ENCODE data around the gene FGF2. TPM values are rescaled to one million over a fixed set of nuclear protein-coding genes. Genes with fewer than 3 reads are reported as not detected.

The FGF2 gene
- total RNA-seq, 1 experiment from 2014 or later, result not detected

- H2AFZ ChIP-seq (ENCODE audit: low read length), result no peak overlapping the region
- H3K79me2 ChIP-seq (ENCODE audit: low read length), result no peaks in the 10 kb centered on the region
- no peaks in the 10 kb centered on the region for H4K20me1 ChIP-seq (ENCODE audit: insufficient read depth, low read depth, low read length)
- no peak overlapping the region for H3K4me2 ChIP-seq (ENCODE audit: low read depth, low read length, poor library complexity, severe bottlenecking)
- no peak overlapping the region for H3K4me3 ChIP-seq (ENCODE audit: low read length)
- no peak for DNase-seq
- no peaks in the 10 kb centered on the region for H3K36me3 ChIP-seq (ENCODE audit: insufficient read depth, low read length)
- no peaks in the 10 kb centered on the region for H3K9me2 ChIP-seq (replicated peaks; ENCODE audit: insufficient read depth, low read length)
- H3K9ac ChIP-seq (ENCODE audit: low read length), result no peak overlapping the region
- H3K9me3 ChIP-seq (ENCODE audit: low read length), result no peaks in the 10 kb centered on the region
- H3K27ac ChIP-seq (ENCODE audit: low read length), result no peak overlapping the region
- H3K4me1 ChIP-seq (ENCODE audit: low read length), result no peaks in the 10 kb centered on the region
- no peaks in the 10 kb centered on the region for H3K27me3 ChIP-seq (ENCODE audit: low read length)
Observed at GRCh38 chr4:122816476-122816875, 10.2 kb upstream of the FGF2 start.

- no peaks in the 10 kb centered on the region for H3K79me2 ChIP-seq (ENCODE audit: low read length)
- no peak overlapping the region for H3K4me2 ChIP-seq (ENCODE audit: low read depth, low read length, poor library complexity, severe bottlenecking)
- H3K36me3 ChIP-seq (ENCODE audit: insufficient read depth, low read length), result no peaks in the 10 kb centered on the region
- H3K9ac ChIP-seq (ENCODE audit: low read length), result no peak overlapping the region
- H3K27me3 ChIP-seq (ENCODE audit: low read length), result no peaks in the 10 kb centered on the region
- H3K27ac ChIP-seq (ENCODE audit: low read length), result no peak overlapping the region
- H2AFZ ChIP-seq (ENCODE audit: low read length), result no peak overlapping the region
- H4K20me1 ChIP-seq (ENCODE audit: insufficient read depth, low read depth, low read length), result no peaks in the 10 kb centered on the region
- H3K9me2 ChIP-seq (replicated peaks; ENCODE audit: insufficient read depth, low read length), result no peaks in the 10 kb centered on the region
- DNase-seq, result no peak
- no peaks in the 10 kb centered on the region for H3K9me3 ChIP-seq (ENCODE audit: low read length)
- H3K4me3 ChIP-seq (ENCODE audit: low read length), result no peak overlapping the region
- no peaks in the 10 kb centered on the region for H3K4me1 ChIP-seq (ENCODE audit: low read length)
Observed at GRCh38 chr4:122819708-122820449, 6.8 kb upstream of the FGF2 start.

DNA sequence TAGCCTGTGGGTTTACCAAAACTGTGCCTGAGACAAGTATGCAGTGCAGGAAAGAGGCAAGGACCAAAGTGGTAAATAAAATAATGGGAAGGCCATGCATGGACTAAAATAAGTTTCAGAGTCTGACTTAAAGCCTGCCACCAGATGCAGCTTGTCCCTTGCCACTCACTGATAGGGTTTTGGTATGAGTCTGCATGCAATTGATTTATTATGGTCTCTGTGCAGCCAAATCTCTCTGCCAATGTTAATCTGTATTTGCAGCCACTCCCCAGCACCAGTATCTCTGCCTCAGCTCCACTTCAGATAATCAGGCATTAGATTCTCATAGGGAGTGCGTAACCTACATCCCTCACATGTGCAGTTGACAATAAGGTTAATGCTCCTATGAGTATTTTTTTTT, 5.5 kb upstream of the FGF2 start:
- H3K4me1 ChIP-seq (ENCODE audit: low read length), result no peaks in the 10 kb centered on the region
- no peak overlapping the region for H3K4me3 ChIP-seq (ENCODE audit: low read length)
- H3K27ac ChIP-seq (ENCODE audit: low read length), result no peak overlapping the region
- H3K4me2 ChIP-seq (ENCODE audit: low read depth, low read length, poor library complexity, severe bottlenecking), result no peak overlapping the region
- no peaks in the 10 kb centered on the region for H3K79me2 ChIP-seq (ENCODE audit: low read length)
- DNase-seq, result no peak
- H3K27me3 ChIP-seq (ENCODE audit: low read length), result no peaks in the 10 kb centered on the region
- no peaks in the 10 kb centered on the region for H3K9me2 ChIP-seq (replicated peaks; ENCODE audit: insufficient read depth, low read length)
- H3K9me3 ChIP-seq (ENCODE audit: low read length), result no peaks in the 10 kb centered on the region
- no peaks in the 10 kb centered on the region for H3K36me3 ChIP-seq (ENCODE audit: insufficient read depth, low read length)
- no peak overlapping the region for H2AFZ ChIP-seq (ENCODE audit: low read length)
- H3K9ac ChIP-seq (ENCODE audit: low read length), result no peak overlapping the region
- no peaks in the 10 kb centered on the region for H4K20me1 ChIP-seq (ENCODE audit: insufficient read depth, low read depth, low read length)

GRCh38 chr4:122822466-122822865, 4.2 kb upstream of the FGF2 start:
- DNase-seq, result no peak
- peaks cover 4% of the 10 kb centered on the region for H3K4me1 ChIP-seq (ENCODE audit: low read length)
- no peak overlapping the region for H3K9ac ChIP-seq (ENCODE audit: low read length)
- no peak overlapping the region for H2AFZ ChIP-seq (ENCODE audit: low read length)
- H3K4me2 ChIP-seq (ENCODE audit: low read depth, low read length, poor library complexity, severe bottlenecking), result no peak overlapping the region
- H3K27me3 ChIP-seq (ENCODE audit: low read length), result no peaks in the 10 kb centered on the region
- H3K4me3 ChIP-seq (ENCODE audit: low read length), result no peak overlapping the region
- no peaks in the 10 kb centered on the region for H3K36me3 ChIP-seq (ENCODE audit: insufficient read depth, low read length)
- H3K9me2 ChIP-seq (replicated peaks; ENCODE audit: insufficient read depth, low read length), result no peaks in the 10 kb centered on the region
- H3K79me2 ChIP-seq (ENCODE audit: low read length), result no peaks in the 10 kb centered on the region
- no peaks in the 10 kb centered on the region for H4K20me1 ChIP-seq (ENCODE audit: insufficient read depth, low read depth, low read length)
- no peaks in the 10 kb centered on the region for H3K9me3 ChIP-seq (ENCODE audit: low read length)
- H3K27ac ChIP-seq (ENCODE audit: low read length), result no peak overlapping the region

DNA sequence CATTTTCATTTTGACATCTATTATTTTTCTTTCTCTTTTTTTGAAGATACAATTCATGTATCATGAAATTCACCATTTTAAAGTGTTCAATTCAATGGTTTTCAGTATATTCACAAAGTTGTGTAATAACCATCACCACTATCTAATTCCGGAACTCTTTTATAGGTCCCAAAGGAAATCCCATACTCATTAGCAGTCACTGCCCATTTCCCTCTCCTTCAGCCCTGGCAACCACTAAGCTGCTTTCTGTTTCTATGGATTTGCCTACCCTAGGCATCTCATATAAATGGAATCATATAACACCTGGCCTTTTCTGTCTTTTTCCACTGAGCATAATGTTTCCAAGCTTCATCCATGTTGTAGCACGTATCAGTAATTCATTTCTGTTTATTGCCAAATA, 3.2 kb upstream of the FGF2 start:
- 0 out of 2 replicates have a peak, but pooled peaks cover 2% of the 10 kb centered on the region for H3K27me3 ChIP-seq (ENCODE audit: low read length)
- no peak overlapping the region for H3K27ac ChIP-seq (ENCODE audit: low read length)
- DNase-seq, result no peak
- no peaks in the 10 kb centered on the region for H4K20me1 ChIP-seq (ENCODE audit: insufficient read depth, low read depth, low read length)
- no peaks in the 10 kb centered on the region for H3K9me2 ChIP-seq (replicated peaks; ENCODE audit: insufficient read depth, low read length)
- H3K4me3 ChIP-seq (ENCODE audit: low read length), result no peak overlapping the region
- no peaks in the 10 kb centered on the region for H3K9me3 ChIP-seq (ENCODE audit: low read length)
- H3K36me3 ChIP-seq (ENCODE audit: insufficient read depth, low read length), result no peaks in the 10 kb centered on the region
- H3K9ac ChIP-seq (ENCODE audit: low read length), result no peak overlapping the region
- no peak overlapping the region for H3K4me2 ChIP-seq (ENCODE audit: low read depth, low read length, poor library complexity, severe bottlenecking)
- peaks cover 14% of the 10 kb centered on the region for H3K4me1 ChIP-seq (ENCODE audit: low read length)
- no peak overlapping the region for H2AFZ ChIP-seq (ENCODE audit: low read length)
- no peaks in the 10 kb centered on the region for H3K79me2 ChIP-seq (ENCODE audit: low read length)

- H4K20me1 ChIP-seq (ENCODE audit: insufficient read depth, low read depth, low read length), result no peaks in the 10 kb centered on the region
- 0 out of 2 replicates have a peak, but pooled peaks cover 2% of the 10 kb centered on the region for H3K27me3 ChIP-seq (ENCODE audit: low read length)
- DNase-seq, result no peak
- no peak overlapping the region for H2AFZ ChIP-seq (ENCODE audit: low read length)
- H3K4me1 ChIP-seq (ENCODE audit: low read length), result peaks cover 17% of the 10 kb centered on the region
- no peaks in the 10 kb centered on the region for H3K9me2 ChIP-seq (replicated peaks; ENCODE audit: insufficient read depth, low read length)
- no peaks in the 10 kb centered on the region for H3K9me3 ChIP-seq (ENCODE audit: low read length)
- no peak overlapping the region for H3K4me2 ChIP-seq (ENCODE audit: low read depth, low read length, poor library complexity, severe bottlenecking)
- H3K9ac ChIP-seq (ENCODE audit: low read length), result no peak overlapping the region
- H3K36me3 ChIP-seq (ENCODE audit: insufficient read depth, low read length), result no peaks in the 10 kb centered on the region
- H3K4me3 ChIP-seq (ENCODE audit: low read length), result no peak overlapping the region
- no peaks in the 10 kb centered on the region for H3K79me2 ChIP-seq (ENCODE audit: low read length)
- H3K27ac ChIP-seq (ENCODE audit: low read length), result no peak overlapping the region
Observed at GRCh38 chr4:122824616-122825015, 2.0 kb upstream of the FGF2 start.

DNA sequence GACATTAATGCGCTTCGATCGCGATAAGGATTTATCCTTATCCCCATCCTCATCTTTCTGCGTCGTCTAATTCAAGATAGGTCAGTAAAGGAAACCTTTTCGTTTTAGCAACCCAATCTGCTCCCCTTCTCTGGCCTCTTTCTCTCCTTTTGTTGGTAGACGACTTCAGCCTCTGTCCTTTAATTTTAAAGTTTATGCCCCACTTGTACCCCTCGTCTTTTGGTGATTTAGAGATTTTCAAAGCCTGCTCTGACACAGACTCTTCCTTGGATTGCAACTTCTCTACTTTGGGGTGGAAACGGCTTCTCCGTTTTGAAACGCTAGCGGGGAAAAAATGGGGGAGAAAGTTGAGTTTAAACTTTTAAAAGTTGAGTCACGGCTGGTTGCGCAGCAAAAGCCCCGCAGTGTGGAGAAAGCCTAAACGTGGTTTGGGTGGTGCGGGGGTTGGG, 528 bp upstream of the FGF2 start:
- Histone ChIP-seq H4K20me1 (ENCODE audit: insufficient read depth, low read depth, low read length) (no peaks in the 10 kb centered on the region), H3K79me2 (ENCODE audit: low read length) (no peaks in the 10 kb centered on the region), H3K27ac (ENCODE audit: low read length) (no peak overlapping the region), H3K27me3 (ENCODE audit: low read length) (0 out of 2 replicates have a peak, but pooled peaks cover 2% of the 10 kb centered on the region), H3K36me3 (ENCODE audit: insufficient read depth, low read length) (no peaks in the 10 kb centered on the region), H3K9me2 (replicated peaks; ENCODE audit: insufficient read depth, low read length) (no peaks in the 10 kb centered on the region), H3K4me1 (ENCODE audit: low read length) (peaks cover 17% of the 10 kb centered on the region), H3K4me2 (ENCODE audit: low read depth, low read length, poor library complexity, severe bottlenecking) (no peak overlapping the region), H3K9ac (ENCODE audit: low read length) (no peak overlapping the region), H3K9me3 (ENCODE audit: low read length) (no peaks in the 10 kb centered on the region), H2AFZ (ENCODE audit: low read length) (no peak overlapping the region), H3K4me3 (ENCODE audit: low read length) (no peak overlapping the region)
- no peak for DNase-seq

DNA sequence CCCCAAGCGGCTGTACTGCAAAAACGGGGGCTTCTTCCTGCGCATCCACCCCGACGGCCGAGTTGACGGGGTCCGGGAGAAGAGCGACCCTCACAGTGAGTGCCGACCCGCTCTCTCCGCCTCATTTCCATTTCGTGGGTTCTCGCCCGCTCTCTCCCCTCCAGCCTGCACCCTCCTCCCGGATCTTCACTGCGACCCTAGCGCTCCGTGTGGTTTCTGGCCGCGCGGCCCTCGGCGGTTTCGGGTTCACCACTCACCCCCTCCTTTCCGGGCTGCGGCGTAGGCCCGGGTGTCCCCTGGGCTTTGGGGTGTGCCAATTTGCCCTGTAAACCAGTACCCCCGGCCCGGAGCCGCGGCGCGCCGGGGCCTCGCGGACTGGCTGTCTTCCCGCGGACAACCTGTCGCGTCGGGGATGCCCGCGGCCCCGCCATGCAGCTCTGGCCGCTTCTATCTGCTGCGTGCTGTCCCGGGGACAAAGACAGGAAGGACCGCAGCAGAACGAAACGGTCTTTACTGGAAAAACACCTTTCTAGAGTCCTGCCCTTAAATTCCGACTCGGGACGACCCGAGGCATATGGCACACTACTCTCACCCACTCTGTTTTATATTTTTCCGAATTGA, 737 bp downstream of the FGF2 start:
- no peaks in the 10 kb centered on the region for H4K20me1 ChIP-seq (ENCODE audit: insufficient read depth, low read depth, low read length)
- DNase-seq, result peak; percentile 52
- no peaks in the 10 kb centered on the region for H3K36me3 ChIP-seq (ENCODE audit: insufficient read depth, low read length)
- no peak overlapping the region for H3K27ac ChIP-seq (ENCODE audit: low read length)
- peak overlapping the region; percentile 78 for H3K4me2 ChIP-seq (ENCODE audit: low read depth, low read length, poor library complexity, severe bottlenecking)
- H3K4me3 ChIP-seq (ENCODE audit: low read length), result peak overlapping the region; percentile 65
- H2AFZ ChIP-seq (ENCODE audit: low read length), result peak overlapping the region; percentile 75; the same call in 1 of the 2 replicates
- H3K9me2 ChIP-seq (replicated peaks; ENCODE audit: insufficient read depth, low read length), result no peaks in the 10 kb centered on the region
- H3K4me1 ChIP-seq (ENCODE audit: low read length), result peaks cover 17% of the 10 kb centered on the region
- no peaks in the 10 kb centered on the region for H3K79me2 ChIP-seq (ENCODE audit: low read length)
- peak overlapping the region; percentile 49 for H3K9ac ChIP-seq (ENCODE audit: low read length)
- H3K27me3 ChIP-seq (ENCODE audit: low read length), result 0 out of 2 replicates have a peak, but pooled peaks cover 2% of the 10 kb centered on the region
- no peaks in the 10 kb centered on the region for H3K9me3 ChIP-seq (ENCODE audit: low read length)
